ENCODE results near the gene SIRPB2. TPM values are rescaled to one million over a fixed set of nuclear protein-coding genes. Genes with fewer than 3 reads are reported as not detected.

Gene SIRPB2
- total RNA-seq, 1 donor from 2014 or later = 8.6 TPM

DNA sequence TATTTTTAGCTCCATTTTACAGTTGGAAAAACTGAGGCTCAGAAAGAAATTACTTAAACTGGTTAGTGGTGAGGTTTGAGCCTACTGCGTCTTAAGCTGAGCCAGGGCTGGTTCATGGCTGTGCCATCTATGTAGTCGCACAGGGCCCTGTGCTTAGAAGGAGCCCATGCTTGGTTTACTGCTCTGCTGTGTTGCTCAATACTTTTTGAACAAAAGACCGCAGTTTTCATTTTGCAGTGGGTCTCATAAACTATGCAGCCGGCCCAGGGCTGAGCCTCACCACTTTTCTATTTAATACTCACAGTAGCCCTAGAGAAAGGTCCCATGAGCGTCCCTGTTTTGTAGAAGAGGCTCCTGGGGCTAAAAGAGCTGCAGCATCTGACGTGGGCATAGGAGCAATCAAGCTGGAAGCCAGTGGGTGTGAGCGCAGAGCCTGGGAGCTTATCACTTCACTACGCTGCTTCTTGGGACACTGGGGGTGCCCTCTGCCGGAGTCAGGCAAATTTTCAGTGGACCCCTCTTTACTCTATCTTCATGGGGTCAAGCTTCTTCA, 501 bp downstream of the SIRPB2 start:
- Histone ChIP-seq H3K9me3 (no peaks in the 10 kb centered on the region), H3K4me1 (no peaks in the 10 kb centered on the region), H3K4me3 (peak overlapping the region in 1 of 2 donors; percentile 38), H3K27ac (peak overlapping the region; percentile 29 to 59), H3K27me3 (no peaks in the 10 kb centered on the region), H3K36me3 (no peaks in the 10 kb centered on the region)
- no peak for DNase-seq (ENCODE audit: low spot score in 2 of 2)
- TF ChIP-seq, protein P1, sequence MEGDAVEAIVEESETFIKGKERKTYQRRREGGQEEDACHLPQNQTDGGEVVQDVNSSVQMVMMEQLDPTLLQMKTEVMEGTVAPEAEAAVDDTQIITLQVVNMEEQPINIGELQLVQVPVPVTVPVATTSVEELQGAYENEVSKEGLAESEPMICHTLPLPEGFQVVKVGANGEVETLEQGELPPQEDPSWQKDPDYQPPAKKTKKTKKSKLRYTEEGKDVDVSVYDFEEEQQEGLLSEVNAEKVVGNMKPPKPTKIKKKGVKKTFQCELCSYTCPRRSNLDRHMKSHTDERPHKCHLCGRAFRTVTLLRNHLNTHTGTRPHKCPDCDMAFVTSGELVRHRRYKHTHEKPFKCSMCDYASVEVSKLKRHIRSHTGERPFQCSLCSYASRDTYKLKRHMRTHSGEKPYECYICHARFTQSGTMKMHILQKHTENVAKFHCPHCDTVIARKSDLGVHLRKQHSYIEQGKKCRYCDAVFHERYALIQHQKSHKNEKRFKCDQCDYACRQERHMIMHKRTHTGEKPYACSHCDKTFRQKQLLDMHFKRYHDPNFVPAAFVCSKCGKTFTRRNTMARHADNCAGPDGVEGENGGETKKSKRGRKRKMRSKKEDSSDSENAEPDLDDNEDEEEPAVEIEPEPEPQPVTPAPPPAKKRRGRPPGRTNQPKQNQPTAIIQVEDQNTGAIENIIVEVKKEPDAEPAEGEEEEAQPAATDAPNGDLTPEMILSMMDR (IDR thresholded peaks at IDR 0.05) = no peak
- intact Hi-C loops (cut with DNase I) = no loop called here

DNA sequence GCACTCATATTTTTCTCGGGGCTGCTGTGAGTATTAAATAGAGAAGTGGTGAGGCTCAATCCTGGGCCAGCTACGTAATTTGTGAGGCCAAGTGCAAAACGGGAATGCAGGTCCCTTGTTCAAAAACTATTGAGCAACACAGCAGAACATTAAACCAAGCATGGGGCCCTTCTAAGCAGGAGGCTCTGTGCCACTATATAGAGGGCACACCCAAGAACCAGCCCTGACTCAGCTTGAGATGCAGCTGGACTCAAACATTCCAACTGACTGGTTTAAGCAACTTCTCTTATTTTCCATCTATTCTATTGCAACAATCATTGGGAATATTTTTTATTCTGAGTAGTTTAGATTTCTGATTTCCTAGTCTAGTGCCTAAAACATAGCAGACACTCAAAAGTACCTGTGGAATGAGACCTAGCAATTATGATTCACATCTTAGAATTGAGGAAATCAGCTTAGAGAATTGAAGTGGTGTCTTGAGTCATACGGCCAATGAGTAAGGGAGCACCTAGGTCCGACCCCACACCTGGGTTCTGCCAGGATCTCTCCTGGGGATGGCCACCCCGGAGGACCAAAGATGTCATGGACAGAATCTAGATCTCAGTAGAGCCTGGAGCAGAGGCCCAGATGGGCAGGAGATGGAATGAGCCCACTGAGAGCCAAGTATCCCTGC, 1.3 kb downstream of the SIRPB2 start:
- peak overlapping the region in 1 of 2 donors; percentile 38 for H3K4me3 ChIP-seq
- no peaks in the 10 kb centered on the region for H3K36me3 ChIP-seq
- no peaks in the 10 kb centered on the region for H3K9me3 ChIP-seq
- H3K27ac ChIP-seq = peak overlapping the region; percentile 50 to 59
- H3K27me3 ChIP-seq = no peaks in the 10 kb centered on the region
- peak in 1 of 2 donors; percentile 71 for DNase-seq (ENCODE audit: low spot score in 2 of 2)
- intact Hi-C loops (cut with DNase I) = no loop called here
- no peaks in the 10 kb centered on the region for H3K4me1 ChIP-seq
- TF ChIP-seq, protein P1 (IDR thresholded peaks at IDR 0.05) = no peak

DNA sequence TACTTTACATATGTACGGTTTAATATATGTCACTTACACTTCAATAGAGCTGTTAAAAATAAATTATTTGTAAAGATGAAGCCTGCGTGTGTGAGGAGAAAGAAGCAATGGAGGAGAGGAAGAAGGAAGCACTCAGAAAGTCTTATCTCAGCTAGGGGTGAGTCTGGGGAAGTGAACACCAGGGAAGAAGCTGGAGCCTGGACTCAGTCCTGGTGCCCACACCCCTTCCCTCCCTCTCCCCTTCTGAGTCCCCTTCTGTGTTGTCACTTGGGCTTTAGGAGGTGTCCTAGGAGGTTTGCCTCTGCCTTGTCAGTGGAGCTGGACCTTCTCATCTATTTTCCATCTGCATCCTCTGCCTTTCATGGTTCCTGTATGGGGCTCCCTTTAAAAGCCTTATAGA, 1.9 kb downstream of the SIRPB2 start:
- no peak for DNase-seq (ENCODE audit: low spot score in 2 of 2)
- no peaks in the 10 kb centered on the region for H3K4me1 ChIP-seq
- H3K4me3 ChIP-seq = peak overlapping the region in 1 of 2 donors; percentile 6
- intact Hi-C loops (cut with DNase I) = no loop called here
- no peaks in the 10 kb centered on the region for H3K9me3 ChIP-seq
- TF ChIP-seq, protein P1 (IDR thresholded peaks at IDR 0.05) = no peak
- no peaks in the 10 kb centered on the region for H3K27me3 ChIP-seq
- H3K27ac ChIP-seq = peak overlapping the region in 1 of 2 donors; percentile 50
- H3K36me3 ChIP-seq = no peaks in the 10 kb centered on the region

DNA sequence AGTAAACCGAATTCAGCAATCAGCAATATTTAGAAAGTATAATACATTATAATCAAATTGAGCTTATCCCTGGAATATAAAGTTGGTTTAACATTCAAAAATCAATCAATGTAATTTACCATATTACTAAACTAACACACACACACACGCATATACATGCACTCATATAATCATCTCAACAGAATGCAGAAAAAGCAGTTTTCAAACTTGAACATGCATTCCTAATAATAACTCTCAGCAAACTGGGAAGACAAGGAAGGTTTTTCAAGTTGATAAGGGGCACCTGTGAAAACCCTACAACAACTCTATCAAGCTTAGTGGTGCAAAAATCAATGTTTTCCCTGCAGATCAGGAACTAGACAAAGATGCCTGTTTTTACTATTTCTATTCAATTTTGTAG, 4.7 kb downstream of the SIRPB2 start:
- H3K9me3 ChIP-seq = no peaks in the 10 kb centered on the region
- TF ChIP-seq, protein P1 (IDR thresholded peaks at IDR 0.05) = no peak
- H3K4me1 ChIP-seq = no peaks in the 10 kb centered on the region
- DNase-seq (ENCODE audit: low spot score in 2 of 2) = no peak
- no peaks in the 10 kb centered on the region for H3K36me3 ChIP-seq
- no peaks in the 10 kb centered on the region for H3K27me3 ChIP-seq
- H3K4me3 ChIP-seq = no peak overlapping the region
- intact Hi-C loops (cut with DNase I) = no loop called here
- no peak overlapping the region for H3K27ac ChIP-seq

DNA sequence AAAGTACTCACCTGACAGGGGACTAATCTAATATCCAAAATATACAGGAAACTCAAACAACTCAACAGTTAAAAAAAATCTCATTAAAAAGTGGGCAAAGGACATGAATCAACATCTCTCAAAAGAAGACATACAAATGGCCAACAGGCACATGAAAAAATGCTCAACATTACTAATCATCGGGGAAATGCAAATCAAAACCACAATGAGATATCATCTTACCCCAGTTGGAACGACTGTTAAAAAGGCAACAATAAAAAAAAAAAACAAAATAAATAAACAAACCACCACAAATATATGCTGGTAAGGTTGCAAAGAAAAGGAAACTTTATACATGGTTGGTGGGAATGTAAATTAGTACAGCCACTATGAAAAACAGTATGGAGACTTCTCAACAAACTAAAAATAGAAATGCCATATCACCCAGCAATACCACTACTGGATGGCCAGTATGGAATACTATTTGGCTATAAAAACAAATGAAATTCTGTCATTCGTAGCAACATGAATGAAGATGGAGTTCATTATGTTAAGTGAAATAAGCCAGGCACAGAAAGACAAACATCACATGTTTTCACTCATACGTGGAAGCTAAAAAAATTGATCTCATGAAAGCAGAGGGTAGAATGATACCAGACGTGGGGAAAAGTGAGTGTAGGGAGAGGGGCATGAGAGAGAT, 6.6 kb downstream of the SIRPB2 start:
- no peak overlapping the region for H3K4me3 ChIP-seq
- H3K36me3 ChIP-seq = no peaks in the 10 kb centered on the region
- no peaks in the 10 kb centered on the region for H3K27me3 ChIP-seq
- intact Hi-C loops (cut with DNase I) = no loop called here
- TF ChIP-seq, protein P1 (IDR thresholded peaks at IDR 0.05) = no peak
- H3K9me3 ChIP-seq = no peaks in the 10 kb centered on the region
- DNase-seq (ENCODE audit: low spot score in 2 of 2) = no peak
- H3K27ac ChIP-seq = no peak overlapping the region
- H3K4me1 ChIP-seq = no peaks in the 10 kb centered on the region
